ENCODE results near the gene ADTRP.

Gene ADTRP

GRCh38 chr6:11772109-11772825, 6.3 kb downstream of the ADTRP start:
- DNase-seq = no peak

DNA sequence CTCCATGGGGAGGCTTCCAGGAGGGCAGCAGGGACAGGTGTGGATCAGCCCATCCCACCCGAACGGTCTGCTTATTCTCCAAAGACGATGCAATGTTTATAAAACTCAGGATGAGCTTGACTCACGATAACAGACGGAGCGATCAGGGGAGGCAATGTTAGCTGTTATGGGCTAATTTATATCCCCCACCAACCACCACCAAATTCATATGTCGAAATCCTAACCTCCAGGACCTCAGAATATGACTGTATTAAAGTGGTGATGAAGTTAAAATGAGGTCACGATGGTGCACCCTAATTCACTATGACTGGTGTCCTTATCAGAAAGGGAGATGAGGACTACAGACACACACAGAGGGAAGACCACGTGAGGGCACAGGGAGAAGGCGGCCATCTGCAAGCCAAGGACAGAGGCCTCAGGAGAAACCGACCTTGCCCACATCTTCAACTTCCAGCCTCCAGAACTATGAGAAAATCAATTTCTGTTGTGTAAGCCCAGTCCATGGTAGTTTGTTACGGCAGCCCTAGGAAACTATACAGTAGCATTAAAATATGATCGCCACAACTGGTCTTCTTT, 7.0 kb downstream of the ADTRP start:
- no peak for DNase-seq

GRCh38 chr6:11770546-11771466, 7.8 kb downstream of the ADTRP start:
- DNase-seq = peak; percentile 31

GRCh38 chr6:11769811-11770545, 8.6 kb downstream of the ADTRP start:
- no peak for DNase-seq

- DNase-seq = no peak
These were observed 9.4 kb downstream of the ADTRP start for GRCh38 chr6:11769244-11769643.

GRCh38 chr6:11767978-11768756, 10.4 kb downstream of the ADTRP start:
- no peak for DNase-seq

GRCh38 chr6:11767458-11767857, 11.1 kb downstream of the ADTRP start:
- no peak for DNase-seq

DNA sequence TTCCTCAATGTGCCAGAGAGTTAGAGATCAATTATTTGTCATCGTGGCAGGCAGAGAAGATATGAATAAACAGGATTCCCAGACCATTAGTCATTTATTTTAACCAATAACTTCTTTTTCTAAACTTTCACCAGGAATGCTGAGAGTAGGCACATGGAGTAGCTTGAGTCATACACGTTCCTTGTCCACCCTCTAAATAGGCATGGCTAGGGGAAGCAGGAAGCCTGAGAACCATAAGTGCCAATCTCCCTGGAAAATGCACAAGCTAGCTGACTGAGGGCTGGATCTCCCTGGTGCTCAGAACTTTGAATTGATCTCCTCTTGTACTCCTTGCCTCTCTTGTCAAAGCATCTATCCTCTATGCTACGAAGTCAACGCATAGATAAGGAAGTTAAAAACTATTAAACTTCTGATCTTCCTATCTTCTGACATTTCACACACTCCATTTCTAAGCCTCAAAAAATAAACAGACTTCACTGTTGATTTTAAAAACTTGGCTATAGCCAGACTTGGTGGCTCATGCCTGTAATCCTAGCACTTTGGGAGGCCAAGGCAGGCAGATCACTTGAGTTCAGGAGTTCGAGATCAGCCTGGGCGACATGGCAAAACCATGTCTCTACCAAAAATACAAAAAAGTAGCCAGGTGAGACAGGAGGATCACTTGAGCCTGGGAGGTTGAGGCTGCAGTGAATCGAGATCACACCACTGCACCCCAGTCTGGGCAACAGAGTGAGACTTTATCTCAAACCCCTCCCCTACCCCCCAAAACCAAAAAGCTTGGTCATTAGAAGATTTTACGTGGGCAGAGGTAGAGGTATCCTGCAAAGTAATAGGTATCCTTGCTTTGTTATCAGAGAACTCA, 11.8 kb downstream of the ADTRP start:
- no peak for DNase-seq

DNA sequence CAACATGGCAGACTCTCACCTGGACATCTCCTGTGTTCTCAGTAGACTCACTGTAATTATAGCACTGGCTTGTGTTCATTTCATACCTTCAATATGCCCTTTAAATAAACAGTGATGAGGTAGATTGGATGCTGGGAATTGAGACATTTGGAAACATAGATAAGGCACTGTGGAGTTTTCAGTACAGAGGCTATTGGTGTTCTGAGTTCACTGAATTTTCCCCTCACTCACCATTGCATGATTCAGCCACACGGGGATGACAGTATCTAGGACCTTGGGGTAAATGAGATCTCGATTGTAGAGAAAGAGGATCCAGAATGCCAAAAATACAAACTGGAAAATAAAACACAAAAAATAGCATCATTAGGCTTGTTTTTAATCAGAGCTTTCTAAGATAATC, 12.6 kb downstream of the ADTRP start:
- DNase-seq = no peak

- DNase-seq = no peak
These were observed 14.4 kb downstream of the ADTRP start for GRCh38 chr6:11764250-11764604.

DNA sequence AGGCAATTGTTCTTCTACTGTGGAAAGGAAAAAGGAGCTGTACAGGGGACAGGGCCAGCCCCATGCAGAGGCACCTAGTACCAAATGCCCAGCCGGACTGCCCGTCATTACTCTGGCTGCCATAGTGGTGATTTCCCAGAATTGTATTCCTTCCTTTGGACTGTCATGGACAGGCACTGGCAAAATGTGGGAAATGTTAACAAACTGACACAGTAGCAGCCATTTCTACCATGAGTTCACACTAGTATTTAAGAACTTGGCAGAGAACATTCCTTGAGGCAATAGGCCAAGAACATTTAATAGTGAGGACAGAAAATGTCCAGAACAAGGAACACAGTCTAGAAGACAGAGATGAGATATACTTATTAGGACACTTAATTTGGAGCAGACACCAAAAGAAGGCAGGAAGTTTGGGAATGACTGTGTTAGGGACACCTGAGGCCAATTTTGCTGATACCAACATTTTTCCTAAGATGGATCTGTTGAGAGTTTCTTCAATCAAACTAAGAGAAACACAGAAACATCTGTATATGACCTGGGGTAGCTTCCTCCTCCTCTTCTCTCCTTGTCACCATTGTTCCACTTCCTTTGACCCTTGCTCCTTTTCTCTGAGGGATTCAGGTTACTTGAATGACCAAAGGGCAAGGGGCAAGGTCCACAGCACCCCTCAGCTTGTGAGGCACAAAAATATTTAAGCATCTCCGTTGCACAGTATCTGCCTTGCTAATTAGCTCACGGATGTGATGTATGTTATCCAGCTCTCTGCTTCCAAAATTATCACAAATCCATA, 14.9 kb downstream of the ADTRP start:
- DNase-seq = no peak

GRCh38 chr6:11762794-11763459, 15.7 kb downstream of the ADTRP start:
- no peak for DNase-seq

- no peak for DNase-seq
These were observed 16.6 kb downstream of the ADTRP start for GRCh38 chr6:11761744-11762620.

- no peak for DNase-seq
These were observed 18.6 kb downstream of the ADTRP start for GRCh38 chr6:11760015-11760473.

GRCh38 chr6:11758878-11759277, 19.7 kb downstream of the ADTRP start:
- DNase-seq = no peak

DNA sequence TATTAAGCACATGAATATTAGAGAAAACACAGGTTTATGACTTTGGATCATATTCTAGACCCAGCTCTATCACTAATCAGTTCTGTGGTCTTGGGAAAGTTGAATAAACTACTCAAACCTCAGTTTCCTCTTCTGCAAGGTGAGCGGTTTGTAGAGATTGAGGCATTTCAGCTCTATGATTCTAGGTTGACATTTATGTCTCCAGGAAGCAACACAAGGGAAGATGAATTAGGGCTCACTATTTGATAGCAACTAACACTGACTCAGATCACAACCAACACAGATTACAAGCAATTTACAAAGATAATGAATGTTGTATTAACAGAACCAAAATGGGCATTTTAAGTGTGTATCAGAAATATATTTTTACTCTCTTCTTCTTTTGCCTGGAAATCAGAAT, 21.9 kb downstream of the ADTRP start:
- no peak for DNase-seq

DNA sequence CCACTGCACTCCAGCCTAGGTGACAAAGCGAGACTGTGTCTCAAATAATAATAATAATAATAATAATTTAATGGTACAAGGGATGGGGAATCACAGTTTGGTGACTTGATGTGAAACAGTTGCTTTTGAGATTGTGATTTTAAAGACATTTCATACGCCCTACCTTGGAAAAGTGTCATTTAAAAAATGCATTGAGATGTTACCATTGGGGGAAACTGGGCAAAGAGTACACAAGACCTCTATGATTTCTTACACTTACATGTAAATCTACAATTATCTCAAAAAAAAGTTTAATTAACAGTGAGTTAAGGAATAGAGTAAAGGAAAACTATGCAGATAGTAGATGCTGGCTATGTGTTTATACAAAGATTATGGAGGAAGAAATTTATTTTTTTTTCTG, 22.3 kb downstream of the ADTRP start:
- no peak for DNase-seq

GRCh38 chr6:11755725-11756124, 22.9 kb downstream of the ADTRP start:
- DNase-seq = no peak
